HCT116 (cell line): ENCODE measurements around the gene GNAI1. TPM values are rescaled to one million over a fixed set of nuclear protein-coding genes. Genes with fewer than 3 reads are reported as not detected.

Source experiments
- ATAC-seq: fragments of 200-7000 bp; cut with Tn5 transposase; 2 replicates; pipeline ENCODE4 v1.9.1; 2020; ENCODE audit warnings: mild to moderate bottlenecking, moderate library complexity
- BruUV-seq: library from RNA; stranded (reverse); fragments of 400-500 nt; replicated peaks from 2 replicates; lab custom pipeline; 2021; lab: Mats Ljungman, UMichigan
- CTCF ChIA-PET: fragments of 300-600 bp; sonication (Branson Sonifier 250); formaldehyde crosslinking; loops from one replicate; lab custom pipeline; 2021; ENCODE audit warnings: antibody characterized with exemption; lab: Charles Lee
- POLR2A ChIA-PET: fragments of 300-600, 350-600 bp; sonication (Branson Sonifier 250); formaldehyde crosslinking; loops from one replicate; lab custom pipeline; 2021; ENCODE audit warnings: antibody characterized with exemption; lab: Charles Lee
- RAD21 ChIA-PET, 2 experiments: fragments of 300-600 bp; sonication (Branson Sonifier 250); formaldehyde crosslinking; loops; one replicate each; lab custom pipeline; 2023; ENCODE audit warnings: low total read pairs in 2 of 2; ENCODE audit not compliant: uncharacterized antibody in 2 of 2, unreplicated experiment in 2 of 2, low non-redundant PET in 1 of 2; lab: Charles Lee
- DNase-seq: peaks from one replicate; pipeline ENCODE4 v3.0.0-alpha.2; 2010; ENCODE audit warnings: low read depth, low spot score
- H2AFZ ChIP-seq: fragments of 200-600 bp; shearing (Covaris generic), sonication (generic); 2 replicates; pipeline ENCODE4 v1.6.1; 2017; ENCODE audit warnings: low read depth, mixed run types, mixed read lengths, antibody characterized with exemption, low read length; ENCODE audit not compliant: poor library complexity, severe bottlenecking
- H3K27ac ChIP-seq: 2 replicates; pipeline ENCODE4 v1.5.1; 2012; ENCODE audit warnings: low read depth, low read length
- H3K27me3 ChIP-seq: fragments of 200-600 bp; sonication (generic); 2 replicates; pipeline ENCODE4 v1.6.1; 2016; ENCODE audit warnings: mixed run types, low read length, mixed read lengths; ENCODE audit not compliant: insufficient read depth
- H3K36me3 ChIP-seq, 2 experiments: fragments of 200-500 bp in 1 of 2; fragments of 200-600 bp in 1 of 2; sonication (Bioruptor generic) in 1 of 2; sonication (generic) in 1 of 2; 2 replicates each; pipeline versions ENCODE4 v1.5.1 to v1.6.1; 2014 to 2016; ENCODE audit warnings: low read length in 2 of 2, inconsistent platforms in 1 of 2, mixed read lengths in 1 of 2, mixed run types in 1 of 2; ENCODE audit not compliant: insufficient read depth in 2 of 2, control insufficient read depth in 1 of 2
- H3K4me1 ChIP-seq, 2 experiments: fragments of 200-600 bp in 1 of 2; sonication (generic) in 1 of 2; 2 replicates each; pipeline versions ENCODE4 v1.5.1 to v1.6.1; 2012 to 2017; ENCODE audit warnings: low read length in 2 of 2, inconsistent platforms in 1 of 2, mild to moderate bottlenecking in 1 of 2, mixed read lengths in 1 of 2, mixed run types in 1 of 2, moderate library complexity in 1 of 2; ENCODE audit not compliant: insufficient read depth in 2 of 2, control insufficient read depth in 1 of 2
- H3K4me2 ChIP-seq: fragments of 200-600 bp; sonication (generic); 2 replicates; pipeline ENCODE4 v1.6.1; 2017; ENCODE audit warnings: mixed run types, low read length, mixed read lengths
- H3K4me3 ChIP-seq, 2 experiments: fragments of 200-600 bp in 1 of 2; sonication (generic) in 1 of 2; replicated peaks in 1 of 2; 2 replicates each; pipeline ENCODE4 v1.5.1; 2011 to 2016; ENCODE audit warnings: low read length in 2 of 2, control low read depth in 1 of 2, low read depth in 1 of 2, mild to moderate bottlenecking in 1 of 2, mixed read lengths in 1 of 2, mixed run types in 1 of 2
- H3K79me2 ChIP-seq: fragments of 200-600 bp; sonication (generic); 2 replicates; pipeline ENCODE4 v1.6.1; 2017; ENCODE audit warnings: mild to moderate bottlenecking, mixed run types, low read length, moderate library complexity, mixed read lengths; ENCODE audit not compliant: insufficient read depth
- H3K9ac ChIP-seq: fragments of 200-600 bp; sonication (generic); 2 replicates; pipeline ENCODE4 v1.6.1; 2016; ENCODE audit warnings: low read length, mixed read lengths
- H3K9me2 ChIP-seq: fragments of 200-600 bp; sonication (generic), shearing (Covaris generic); 2 replicates; pipeline ENCODE4 v1.6.1; 2017; ENCODE audit warnings: mixed run types, mild to moderate bottlenecking, moderate library complexity; ENCODE audit not compliant: insufficient read depth
- H3K9me3 ChIP-seq, 2 experiments: fragments of 200-500 bp in 1 of 2; fragments of 200-600 bp in 1 of 2; sonication (Bioruptor generic) in 1 of 2; sonication (generic) in 1 of 2; 2 replicates each; pipeline ENCODE4 v1.6.1; 2014 to 2017; ENCODE audit warnings: low read length in 2 of 2, mixed read lengths in 2 of 2, inconsistent platforms in 1 of 2, low read depth in 1 of 2, mild to moderate bottlenecking in 1 of 2, mixed run types in 1 of 2, moderate library complexity in 1 of 2; ENCODE audit not compliant: control insufficient read depth in 1 of 2, insufficient read depth in 1 of 2
- H4K20me1 ChIP-seq: fragments of 200-600 bp; sonication (generic), shearing (Covaris generic); 2 replicates; pipeline ENCODE4 v1.6.1; 2017; ENCODE audit warnings: mixed run types, mild to moderate bottlenecking, moderate library complexity; ENCODE audit not compliant: insufficient read depth
- ATF3 ChIP-seq: IDR thresholded peaks from 2 replicates; pipeline ENCODE4 v1.6.1; 2012
- CBX3 ChIP-seq: IDR thresholded peaks from 2 replicates; pipeline ENCODE4 v1.6.1; 2012; ENCODE audit warnings: low read depth
- CEBPB ChIP-seq: IDR thresholded peaks from 2 replicates; pipeline ENCODE4 v1.6.1; 2012; ENCODE audit warnings: low read depth
- CTCF ChIP-seq, 3 experiments: fragments of 200-600 bp in 1 of 3; sonication (generic) in 1 of 3; IDR thresholded peaks in 2 of 3; conservative IDR thresholded peaks in 1 of 3; 2 replicates each; pipeline ENCODE4 v1.5.1; 2012 to 2017; ENCODE audit warnings: low read depth in 2 of 3, low read length in 2 of 3, antibody characterized with exemption in 1 of 3, borderline replicate concordance in 1 of 3, control low read depth in 1 of 3, mild to moderate bottlenecking in 1 of 3, mixed read lengths in 1 of 3, mixed run types in 1 of 3, moderate library complexity in 1 of 3; ENCODE audit not compliant: insufficient read depth in 1 of 3
- EGR1 ChIP-seq: IDR thresholded peaks from 2 replicates; pipeline ENCODE4 v1.6.1; 2012; ENCODE audit warnings: low read depth
- ELF1 ChIP-seq: IDR thresholded peaks from 2 replicates; pipeline ENCODE4 v1.6.1; 2012; ENCODE audit warnings: low read depth, borderline replicate concordance
- EZH2phosphoT487 ChIP-seq: fragments of 200-600 bp; IDR thresholded peaks from 2 replicates; pipeline ENCODE4 v1.6.1; 2018; ENCODE audit warnings: antibody characterized with exemption, borderline replicate concordance
- JUND ChIP-seq: IDR thresholded peaks from 2 replicates; pipeline ENCODE4 v1.6.1; 2012
- POLR2A ChIP-seq: IDR thresholded peaks from 2 replicates; pipeline ENCODE4 v1.7.0; 2011; ENCODE audit warnings: borderline replicate concordance; ENCODE audit not compliant: insufficient read depth, insufficient read length; ENCODE audit errors: extremely low read depth
- POLR2AphosphoS5 ChIP-seq: IDR thresholded peaks from 2 replicates; pipeline ENCODE4 v1.6.1; 2011; ENCODE audit warnings: mild to moderate bottlenecking, low read depth, low read length, moderate library complexity
- RAD21 ChIP-seq: IDR thresholded peaks from 2 replicates; pipeline ENCODE4 v1.6.1; 2012; ENCODE audit warnings: low read depth, mild to moderate bottlenecking
- SIN3A ChIP-seq: IDR thresholded peaks from 2 replicates; pipeline ENCODE4 v1.6.1; 2012; ENCODE audit warnings: low read depth
- SP1 ChIP-seq: IDR thresholded peaks from 2 replicates; pipeline ENCODE4 v1.6.1; 2012; ENCODE audit warnings: low read depth
- SRF ChIP-seq: IDR thresholded peaks from 2 replicates; pipeline ENCODE4 v1.6.1; 2012; ENCODE audit warnings: low read depth
- YY1 ChIP-seq: IDR thresholded peaks from 2 replicates; pipeline ENCODE4 v1.6.1; 2011; ENCODE audit warnings: low read length, low read depth, moderate library complexity, mild to moderate bottlenecking; ENCODE audit not compliant: insufficient replicate concordance; ENCODE audit errors: extremely low read depth
- ZBTB33 ChIP-seq: IDR thresholded peaks from 2 replicates; pipeline ENCODE4 v1.6.1; 2011; ENCODE audit warnings: mild to moderate bottlenecking, low read length, moderate library complexity; ENCODE audit not compliant: insufficient replicate concordance; ENCODE audit errors: extremely low read depth
- ZNF274 ChIP-seq: fragments of 200-500 bp; sonication (Bioruptor generic); IDR thresholded peaks from 2 replicates; pipeline ENCODE4 v1.6.1; 2014; ENCODE audit warnings: mild to moderate bottlenecking, low read depth, low read length, inconsistent platforms
- intact Hi-C: fragments of 100-400 bp; cut with micrococcal nuclease; formaldehyde crosslinking; loops from 2 replicates; pipeline ENCODE4 v1.10.0; 2022
- total RNA-seq: library from RNA; stranded (reverse); gene quantifications from one replicate; pipeline ENCODE4 v1.2.1, GENCODE V29; 2021; ENCODE audit not compliant: unreplicated experiment
- TF ChIP-seq, protein P1 (sequence below): IDR thresholded peaks from 2 replicates; pipeline ENCODE4 v1.6.1; 2012; ENCODE audit warnings: low read depth

GNAI1 gene
- total RNA-seq, 1 experiment from 2014 or later, result 148 TPM

GRCh38 chr7:80260606-80261005, 126.0 kb downstream of the GNAI1 start:
- H3K36me3 ChIP-seq, result no peaks in the 10 kb centered on the region
- RAD21 ChIA-PET, result no interaction called here
- TF ChIP-seq YY1 (no peak), POLR2AphosphoS5 (no peak), CBX3 (no peak), ELF1 (no peak), JUND (no peak), EGR1 (no peak), ATF3 (no peak), SRF (no peak), EZH2phosphoT487 (no peak), RAD21 (no peak), ZBTB33 (no peak), CTCF (IDR thresholded peaks at IDR 0.05 in 2 of 3, conservative IDR thresholded peaks at IDR 0.05 in 1 of 3; ENCODE audit: borderline replicate concordance in 1 of 3, insufficient read depth in 1 of 3, low read depth in 2 of 3, low read length in 2 of 3) (no peak), POLR2A (no peak), SP1 (no peak), CEBPB (no peak), ZNF274 (no peak), SIN3A (no peak)
- TF ChIP-seq, protein P1, sequence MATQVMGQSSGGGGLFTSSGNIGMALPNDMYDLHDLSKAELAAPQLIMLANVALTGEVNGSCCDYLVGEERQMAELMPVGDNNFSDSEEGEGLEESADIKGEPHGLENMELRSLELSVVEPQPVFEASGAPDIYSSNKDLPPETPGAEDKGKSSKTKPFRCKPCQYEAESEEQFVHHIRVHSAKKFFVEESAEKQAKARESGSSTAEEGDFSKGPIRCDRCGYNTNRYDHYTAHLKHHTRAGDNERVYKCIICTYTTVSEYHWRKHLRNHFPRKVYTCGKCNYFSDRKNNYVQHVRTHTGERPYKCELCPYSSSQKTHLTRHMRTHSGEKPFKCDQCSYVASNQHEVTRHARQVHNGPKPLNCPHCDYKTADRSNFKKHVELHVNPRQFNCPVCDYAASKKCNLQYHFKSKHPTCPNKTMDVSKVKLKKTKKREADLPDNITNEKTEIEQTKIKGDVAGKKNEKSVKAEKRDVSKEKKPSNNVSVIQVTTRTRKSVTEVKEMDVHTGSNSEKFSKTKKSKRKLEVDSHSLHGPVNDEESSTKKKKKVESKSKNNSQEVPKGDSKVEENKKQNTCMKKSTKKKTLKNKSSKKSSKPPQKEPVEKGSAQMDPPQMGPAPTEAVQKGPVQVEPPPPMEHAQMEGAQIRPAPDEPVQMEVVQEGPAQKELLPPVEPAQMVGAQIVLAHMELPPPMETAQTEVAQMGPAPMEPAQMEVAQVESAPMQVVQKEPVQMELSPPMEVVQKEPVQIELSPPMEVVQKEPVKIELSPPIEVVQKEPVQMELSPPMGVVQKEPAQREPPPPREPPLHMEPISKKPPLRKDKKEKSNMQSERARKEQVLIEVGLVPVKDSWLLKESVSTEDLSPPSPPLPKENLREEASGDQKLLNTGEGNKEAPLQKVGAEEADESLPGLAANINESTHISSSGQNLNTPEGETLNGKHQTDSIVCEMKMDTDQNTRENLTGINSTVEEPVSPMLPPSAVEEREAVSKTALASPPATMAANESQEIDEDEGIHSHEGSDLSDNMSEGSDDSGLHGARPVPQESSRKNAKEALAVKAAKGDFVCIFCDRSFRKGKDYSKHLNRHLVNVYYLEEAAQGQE, result no peak
- TF ChIP-seq, all 23 proteins: peak for 0
- Histone ChIP-seq H2AFZ (peak overlapping the region; percentile 11), H3K9me3 (no peaks in the 10 kb centered on the region), H3K79me2 (no peaks in the 10 kb centered on the region), H3K9me2 (peaks cover 3% of the 10 kb centered on the region; the same call in 1 of the 2 replicates), H3K9ac (no peak overlapping the region), H3K4me2 (no peak overlapping the region), H3K27me3 (no peaks in the 10 kb centered on the region), H3K4me1 (no peaks in the 10 kb centered on the region), H3K4me3 (no peak overlapping the region), H4K20me1 (no peaks in the 10 kb centered on the region), H3K27ac (no peak overlapping the region)
- no peak for DNase-seq
- ATAC-seq, result no peak
- no TSS peak for BruUV-seq
- ChIA-PET CTCF (no interaction called here), POLR2A (no interaction called here)
- intact Hi-C loops, result no loop called here
